PC-3 (cell line): ENCODE results near the gene CASTOR1. TPM values are rescaled to one million over a fixed set of nuclear protein-coding genes. Genes with fewer than 3 reads are reported as not detected.

Experiments
- ATAC-seq: fragments of 200-7000 bp; cut with Tn5 transposase; 2 replicates; pipeline ENCODE4 v1.9.1; 2020; ENCODE audit warnings: mild to moderate bottlenecking, moderate library complexity
- BruUV-seq: library from RNA; stranded (reverse); fragments of 400-500 nt; replicated peaks from 2 replicates; lab custom pipeline; 2021; lab: Mats Ljungman, UMichigan
- CTCF ChIA-PET: fragments of 300-600 bp; sonication (Branson Sonifier 250); formaldehyde crosslinking; loops from one replicate; lab custom pipeline; 2022; ENCODE audit warnings: antibody characterized with exemption; lab: Charles Lee
- POLR2A ChIA-PET: fragments of 300-600 bp; sonication (Branson Sonifier 250); formaldehyde crosslinking; loops from one replicate; lab custom pipeline; 2022; ENCODE audit warnings: antibody characterized with exemption; ENCODE audit not compliant: unreplicated experiment; lab: Charles Lee
- DNase-seq: peaks from one replicate; pipeline ENCODE4 v3.0.0-alpha.2; 2015
- H2AFZ ChIP-seq: fragments of 300-600 bp; sonication (generic); 2 replicates; pipeline ENCODE4 v1.6.0; 2016; ENCODE audit warnings: antibody characterized with exemption, low read length
- H3F3A ChIP-seq: fragments of 300-600 bp; sonication (generic); one replicate; pipeline ENCODE4 v1.6.0; 2017; ENCODE audit warnings: antibody characterized with exemption, low read length, control low read depth, mild to moderate bottlenecking; ENCODE audit not compliant: unreplicated experiment
- H3K27ac ChIP-seq: fragments of 300-600 bp; sonication (generic); 2 replicates; pipeline ENCODE4 v1.5.1; 2016; ENCODE audit warnings: mild to moderate bottlenecking, low read length
- H3K27me3 ChIP-seq: fragments of 300-600 bp; sonication (generic); 2 replicates; pipeline ENCODE4 v1.6.1; 2016; ENCODE audit warnings: low read length, mixed read lengths
- H3K36me3 ChIP-seq: fragments of 300-600 bp; sonication (generic); 2 replicates; pipeline ENCODE4 v1.6.1; 2016; ENCODE audit warnings: low read depth, mixed run types, low read length, mixed read lengths
- H3K4me1 ChIP-seq: fragments of 300-600 bp; sonication (generic); 2 replicates; pipeline ENCODE4 v1.5.1; 2016; ENCODE audit warnings: low read length; ENCODE audit not compliant: insufficient read depth
- H3K4me2 ChIP-seq: fragments of 300-600 bp; sonication (generic); 2 replicates; pipeline ENCODE4 v1.6.0; 2016; ENCODE audit warnings: low read length
- H3K4me3 ChIP-seq: fragments of 300-600 bp; sonication (generic); 2 replicates; pipeline ENCODE4 v1.5.1; 2016; ENCODE audit warnings: mild to moderate bottlenecking, low read length, mixed read lengths
- H3K79me2 ChIP-seq: fragments of 300-600 bp; sonication (generic); 2 replicates; pipeline ENCODE4 v1.6.1; 2017; ENCODE audit warnings: low read length, mixed read lengths
- H3K9ac ChIP-seq: fragments of 300-600 bp; sonication (generic); 2 replicates; pipeline ENCODE4 v1.6.0; 2016; ENCODE audit warnings: mild to moderate bottlenecking, low read length
- H3K9me2 ChIP-seq: fragments of 300-600 bp; sonication (generic); replicated peaks from 2 replicates; pipeline ENCODE4 v1.6.1; 2016; ENCODE audit warnings: mixed run types, low read length, mixed read lengths
- H3K9me3 ChIP-seq: fragments of 300-600 bp; sonication (generic); 2 replicates; pipeline ENCODE4 v1.6.1; 2016; ENCODE audit warnings: low read length, mixed read lengths
- H4K20me1 ChIP-seq: fragments of 300-600 bp; sonication (generic); 2 replicates; pipeline ENCODE4 v1.6.1; 2016; ENCODE audit warnings: low read length, mixed read lengths
- CTCF ChIP-seq: fragments of 300-600 bp; sonication (generic); conservative IDR thresholded peaks from 2 replicates; pipeline ENCODE4 v1.5.1; 2017; ENCODE audit warnings: antibody characterized with exemption, low read depth, mild to moderate bottlenecking, low read length
- EZH2 ChIP-seq: fragments of 300-600 bp; sonication (generic); IDR thresholded peaks from one replicate; pipeline ENCODE4 v1.6.1; 2017; ENCODE audit warnings: antibody characterized with exemption, mild to moderate bottlenecking, low read length; ENCODE audit not compliant: unreplicated experiment
- EZH2phosphoT487 ChIP-seq: fragments of 300-600 bp; sonication (generic); IDR thresholded peaks from 2 replicates; pipeline ENCODE4 v1.6.1; 2018; ENCODE audit warnings: mild to moderate bottlenecking, antibody characterized with exemption, low read length, borderline replicate concordance
- intact Hi-C: fragments of 100-400 bp; cut with micrococcal nuclease; formaldehyde crosslinking; loops from 2 replicates; pipeline ENCODE4 v1.9.0; 2023
- total RNA-seq: library from RNA; depleted of rRNA; stranded (reverse); fragments of >200 nt; gene quantifications from 2 replicates; pipeline ENCODE4 v1.2.3, GENCODE V29; 2014

The CASTOR1 gene
- total RNA-seq, 1 experiment from 2014 or later = 4.2 TPM

GRCh38 chr22:30280505-30280904 lies 8.8 kb downstream of the CASTOR1 start:
- Histone ChIP-seq H3K9ac (no peak overlapping the region), H3K9me2 (no peaks in the 10 kb centered on the region), H3K9me3 (no peaks in the 10 kb centered on the region), H3K27ac (no peak overlapping the region), H3K4me3 (no peak overlapping the region), H3K27me3 (no peaks in the 10 kb centered on the region), H3K79me2 (no peaks in the 10 kb centered on the region), H3K36me3 (no peaks in the 10 kb centered on the region), H4K20me1 (no peaks in the 10 kb centered on the region), H3K4me1 (peaks cover 6% of the 10 kb centered on the region; the same call in 1 of the 2 replicates), H3F3A (no peaks in the 10 kb centered on the region), H3K4me2 (no peak overlapping the region), H2AFZ (no peak overlapping the region)
- no peak for ATAC-seq
- BruUV-seq = no TSS peak
- no peak for DNase-seq
- intact Hi-C loops = no loop called here
- ChIA-PET POLR2A (no interaction called here), CTCF (no interaction called here)
- TF ChIP-seq EZH2 = no peak
- no peak for TF ChIP-seq CTCF
- no peak for TF ChIP-seq EZH2phosphoT487

DNA sequence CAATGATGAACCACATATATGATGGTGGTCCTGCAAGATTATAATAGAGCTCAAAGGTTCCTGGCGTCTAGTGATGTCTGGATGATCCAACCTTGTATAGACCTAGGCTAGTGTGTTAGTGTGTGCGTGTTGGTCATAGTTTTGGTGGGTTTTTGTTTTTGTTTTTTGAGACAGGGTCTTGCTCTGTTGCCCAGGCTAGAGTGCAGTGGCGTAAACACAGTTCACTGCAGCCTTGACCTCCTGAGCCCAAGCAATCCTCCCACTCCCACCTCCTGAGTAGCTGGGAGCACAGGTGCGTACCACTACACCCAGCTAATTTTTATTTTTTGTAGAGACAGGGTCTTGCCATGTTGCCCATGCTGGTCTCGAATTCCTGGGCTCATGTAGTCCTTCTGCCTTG lies 9.4 kb downstream of the CASTOR1 start:
- H3K27me3 ChIP-seq = no peaks in the 10 kb centered on the region
- no peak for TF ChIP-seq EZH2
- TF ChIP-seq CTCF = no peak
- TF ChIP-seq EZH2phosphoT487 = no peak
- ChIA-PET CTCF (no interaction called here), POLR2A (no interaction called here)
- intact Hi-C loops = no loop called here
- H3K9me2 ChIP-seq = no peaks in the 10 kb centered on the region
- H2AFZ ChIP-seq = no peak overlapping the region
- H3K36me3 ChIP-seq = no peaks in the 10 kb centered on the region
- H3F3A ChIP-seq = no peaks in the 10 kb centered on the region
- no peaks in the 10 kb centered on the region for H4K20me1 ChIP-seq
- BruUV-seq = no TSS peak
- DNase-seq (no peak), ATAC-seq (no peak)
- H3K9me3 ChIP-seq = no peaks in the 10 kb centered on the region
- no peak overlapping the region for H3K9ac ChIP-seq
- H3K4me2 ChIP-seq = no peak overlapping the region
- H3K4me3 ChIP-seq = no peak overlapping the region
- H3K79me2 ChIP-seq = no peaks in the 10 kb centered on the region
- H3K4me1 ChIP-seq = peaks cover 6% of the 10 kb centered on the region; the same call in 1 of the 2 replicates
- no peak overlapping the region for H3K27ac ChIP-seq

DNA sequence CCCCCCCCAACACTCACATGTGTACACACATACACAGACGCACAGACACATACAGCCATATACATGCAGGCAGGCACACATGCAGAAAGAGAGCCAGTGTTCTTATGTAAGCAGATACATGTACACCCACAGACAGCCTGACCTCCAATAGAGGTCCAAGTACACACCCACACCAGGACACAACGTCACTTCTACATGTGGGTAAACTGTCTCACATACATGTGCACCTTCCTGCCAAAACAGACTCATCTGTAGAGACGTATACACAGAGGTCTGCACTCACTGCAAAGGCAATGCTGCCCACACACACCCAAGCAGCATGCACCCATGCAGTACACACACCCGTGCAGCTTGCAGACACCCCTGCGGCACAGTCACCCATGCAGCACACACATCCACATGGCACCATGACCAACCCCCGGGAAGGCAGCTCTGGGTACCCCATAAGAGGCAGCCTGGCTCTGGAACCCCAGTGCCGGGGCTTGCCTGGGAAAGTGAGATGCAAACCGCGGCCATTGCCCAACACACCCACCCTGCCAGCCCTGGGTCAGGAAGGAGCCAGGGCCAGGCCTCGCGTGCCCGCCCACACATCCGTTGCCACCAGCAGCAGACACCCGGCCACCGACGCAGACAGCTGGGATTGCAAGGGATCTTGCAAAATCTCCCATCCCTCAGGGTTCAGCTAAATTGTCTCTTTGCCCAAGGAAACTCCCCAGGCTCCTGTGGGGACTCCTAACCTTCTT lies 10.1 kb downstream of the CASTOR1 start:
- ATAC-seq (no peak), DNase-seq (no peak)
- Histone ChIP-seq H3K9me2 (no peaks in the 10 kb centered on the region), H3K4me1 (peaks cover 6% of the 10 kb centered on the region; the same call in 1 of the 2 replicates), H3K27ac (no peak overlapping the region), H3K36me3 (no peaks in the 10 kb centered on the region), H3K9me3 (no peaks in the 10 kb centered on the region), H3K4me2 (no peak overlapping the region), H3K9ac (no peak overlapping the region), H4K20me1 (no peaks in the 10 kb centered on the region), H2AFZ (no peak overlapping the region), H3K4me3 (no peak overlapping the region), H3F3A (no peaks in the 10 kb centered on the region), H3K27me3 (no peaks in the 10 kb centered on the region), H3K79me2 (no peaks in the 10 kb centered on the region)
- ChIA-PET CTCF (no interaction called here), POLR2A (no interaction called here)
- BruUV-seq = no TSS peak
- TF ChIP-seq EZH2 (no peak), EZH2phosphoT487 (no peak), CTCF (no peak)
- intact Hi-C loops = no loop called here
